Measurements from ENCODE around the gene CDK5RAP1. TPM values are rescaled to one million over a fixed set of nuclear protein-coding genes. Genes with fewer than 3 reads are reported as not detected.

The CDK5RAP1 gene
- total RNA-seq, 2 experiments from 2014 or later, result 40.0 to 41.5 TPM

Other genes starting within 250 kb of the CDK5RAP1 start
- not detected for gene BPIFA2, start 233.4 kb downstream of the CDK5RAP1 start, total RNA-seq
- gene BPIFA3, start 184.2 kb downstream of the CDK5RAP1 start, total RNA-seq, result not detected
- not detected for gene BPIFA1, start 165.5 kb downstream of the CDK5RAP1 start, total RNA-seq
- gene BPIFB1, start 118.3 kb downstream of the CDK5RAP1 start, total RNA-seq, result not detected
- gene SNTA1, start 42.2 kb upstream of the CDK5RAP1 start, total RNA-seq, result 10 to 100 TPM; 10.1 to 10.6 TPM
- gene CBFA2T2, start 88.6 kb upstream of the CDK5RAP1 start, total RNA-seq, result 10 to 100 TPM; 27.7 to 28.4 TPM